Measurements from ENCODE around the gene SNN.
A peak's percentile ranks its signal among the peaks of the same experiment; 100 is the strongest.

Gene SNN

GRCh38 chr16:11667824-11668622, at the start of gene SNN:
Gene SNN, plus strand, starts transcription at chr16:11668455. Its CDS starts 7,605 bp downstream, at chr16:11676060.
- peak; percentile 54 for DNase-seq (ENCODE audit: low read depth)

- DNase-seq (ENCODE audit: low read depth), result no peak
These were observed 48.9 kb upstream of the SNN start for GRCh38 chr16:11619327-11619851.

- DNase-seq (ENCODE audit: low read depth), result no peak
These were observed 47.8 kb upstream of the SNN start for GRCh38 chr16:11620243-11621003.

- DNase-seq (ENCODE audit: low read depth), result peak; percentile 52
These were observed 46.7 kb upstream of the SNN start for GRCh38 chr16:11621539-11621919.

GRCh38 chr16:11621920-11622651, 46.2 kb upstream of the SNN start:
- DNase-seq (ENCODE audit: low read depth), result no peak

- DNase-seq (ENCODE audit: low read depth), result no peak
These were observed 44.0 kb upstream of the SNN start for GRCh38 chr16:11624205-11624604.

GRCh38 chr16:11624636-11625607, 43.3 kb upstream of the SNN start:
- DNase-seq (ENCODE audit: low read depth), result no peak

- no peak for DNase-seq (ENCODE audit: low read depth)
These were observed 42.5 kb upstream of the SNN start for GRCh38 chr16:11625769-11626168.

GRCh38 chr16:11626657-11627291, 41.5 kb upstream of the SNN start:
- DNase-seq (ENCODE audit: low read depth), result no peak

- no peak for DNase-seq (ENCODE audit: low read depth)
These were observed 41.0 kb upstream of the SNN start for GRCh38 chr16:11627292-11627663.

- no peak for DNase-seq (ENCODE audit: low read depth)
These were observed 40.3 kb upstream of the SNN start for GRCh38 chr16:11627822-11628457.

GRCh38 chr16:11629071-11630030, 38.9 kb upstream of the SNN start:
- no peak for DNase-seq (ENCODE audit: low read depth)

- DNase-seq (ENCODE audit: low read depth), result no peak
These were observed 38.0 kb upstream of the SNN start for GRCh38 chr16:11630046-11630767.

- DNase-seq (ENCODE audit: low read depth), result no peak
These were observed 37.5 kb upstream of the SNN start for GRCh38 chr16:11630768-11631056.

- DNase-seq (ENCODE audit: low read depth), result no peak
These were observed 37.0 kb upstream of the SNN start for GRCh38 chr16:11631214-11631613.

GRCh38 chr16:11632455-11632939, 35.8 kb upstream of the SNN start:
- DNase-seq (ENCODE audit: low read depth), result no peak

- no peak for DNase-seq (ENCODE audit: low read depth)
These were observed 35.1 kb upstream of the SNN start for GRCh38 chr16:11633113-11633512.

- no peak for DNase-seq (ENCODE audit: low read depth)
These were observed 33.9 kb upstream of the SNN start for GRCh38 chr16:11634312-11634711.

Data from CMK (cell line).